IPS-NIHi7 (cell line): Measurements from ENCODE around the gene SHROOM3.
"Not testable (repeated sequence)": the region's sequence is repeated elsewhere in the genome, so short reads cannot be mapped to it uniquely, and the experiment has no call there.

Experiments used
- DNase-seq: peaks from one replicate; pipeline ENCODE4 v3.0.0; 2012; ENCODE audit warnings: mixed read lengths; ENCODE audit errors: extremely low spot score

The SHROOM3 gene

GRCh38 chr4:76592460-76592859 is 157.4 kb downstream of the SHROOM3 start:
- no peak for DNase-seq

- DNase-seq, result no peak
Observed at GRCh38 chr4:76594173-76594572, 159.1 kb downstream of the SHROOM3 start.

- no peak for DNase-seq
Observed at GRCh38 chr4:76595435-76595834, 160.4 kb downstream of the SHROOM3 start.

- no peak for DNase-seq
Observed at GRCh38 chr4:76596713-76597112, 161.7 kb downstream of the SHROOM3 start.

- DNase-seq, result no peak
Observed at GRCh38 chr4:76597423-76597979, 162.5 kb downstream of the SHROOM3 start.

- no peak for DNase-seq
Observed at GRCh38 chr4:76600447-76600846, 165.4 kb downstream of the SHROOM3 start.

- no peak for DNase-seq
Observed at GRCh38 chr4:76601791-76602190, 166.8 kb downstream of the SHROOM3 start.

GRCh38 chr4:76605099-76605563 is 170.1 kb downstream of the SHROOM3 start:
- DNase-seq, result no peak

- no peak for DNase-seq
Observed at GRCh38 chr4:76606645-76607265, 171.7 kb downstream of the SHROOM3 start.

- no peak for DNase-seq
Observed at GRCh38 chr4:76607266-76607799, 172.3 kb downstream of the SHROOM3 start.

- DNase-seq, result no peak
Observed at GRCh38 chr4:76607846-76608245, 172.8 kb downstream of the SHROOM3 start.

GRCh38 chr4:76608549-76608948 is 173.5 kb downstream of the SHROOM3 start:
- DNase-seq, result not testable (repeated sequence)

- DNase-seq, result no peak
Observed at GRCh38 chr4:76610751-76611547, 175.9 kb downstream of the SHROOM3 start.

GRCh38 chr4:76611616-76612207 is 176.7 kb downstream of the SHROOM3 start:
- no peak for DNase-seq

GRCh38 chr4:76614589-76614988 is 179.6 kb downstream of the SHROOM3 start:
- no peak for DNase-seq

GRCh38 chr4:76615999-76616398 is 181.0 kb downstream of the SHROOM3 start:
- no peak for DNase-seq

- no peak for DNase-seq
Observed at GRCh38 chr4:76616526-76616925, 181.5 kb downstream of the SHROOM3 start.

- DNase-seq, result no peak
Observed at GRCh38 chr4:76620723-76621468, 185.9 kb downstream of the SHROOM3 start.

GRCh38 chr4:76622126-76622525 is 187.1 kb downstream of the SHROOM3 start:
- DNase-seq, result no peak

- no peak for DNase-seq
Observed at GRCh38 chr4:76622717-76623116, 187.7 kb downstream of the SHROOM3 start.

GRCh38 chr4:76623217-76624045 is 188.4 kb downstream of the SHROOM3 start:
- DNase-seq, result no peak
